Right lobe of liver (tissue), 6 donors: ENCODE data around the gene LDLRAD4. TPM values are rescaled to one million over a fixed set of nuclear protein-coding genes. Genes with fewer than 3 reads are reported as not detected.

Experiments
- ATAC-seq, 4 donors: fragments of 200-7000 bp; cut with Tn5 transposase; one replicate each; pipeline ENCODE4 v1.9.1; 2020; ENCODE audit warnings: mild to moderate bottlenecking in 4 of 4, moderate library complexity in 4 of 4
- DNase-seq, 3 donors: peaks; one replicate each; pipeline ENCODE4 v3.0.0-alpha.2; 2020
- H3K27ac ChIP-seq, 3 donors: fragments of 200-600 bp; one replicate each; pipeline ENCODE4 v1.8.0; 2022
- H3K27me3 ChIP-seq, 2 donors: fragments of 200-600 bp; one replicate each; pipeline ENCODE4 v1.8.0; 2022
- H3K36me3 ChIP-seq, 4 donors: fragments of 200-600 bp; sonication (generic) in 1 of 4; one replicate each; pipeline versions ENCODE4 v1.5.1 to v1.8.0; 2017 to 2022; ENCODE audit warnings: control low read depth in 1 of 4
- H3K4me1 ChIP-seq, 4 donors: fragments of 200-600 bp; sonication (generic) in 1 of 4; one replicate each; pipeline versions ENCODE4 v1.5.1 to v1.8.0; 2017 to 2022; ENCODE audit warnings: control low read depth in 1 of 4
- H3K4me3 ChIP-seq, 3 donors: fragments of 200-600 bp; one replicate each; pipeline ENCODE4 v1.8.0; 2022
- H3K9me3 ChIP-seq, 4 donors: fragments of 200-600 bp; sonication (generic) in 1 of 4; one replicate each; pipeline versions ENCODE4 v1.5.1 to v1.8.0; 2017 to 2022; ENCODE audit warnings: control low read depth in 1 of 4
- CTCF ChIP-seq, 4 donors: fragments of 200-600 bp in 3 of 4; fragments of 450-650 bp in 1 of 4; IDR thresholded peaks; one replicate each; pipeline versions ENCODE4 v1.5.1 to v1.8.0; 2016 to 2022; ENCODE audit warnings: antibody characterized with exemption in 4 of 4, mild to moderate bottlenecking in 2 of 4
- POLR2A ChIP-seq: fragments of 450-650 bp; IDR thresholded peaks from one replicate; pipeline ENCODE4 v1.6.1; 2017; ENCODE audit warnings: antibody characterized with exemption, mild to moderate bottlenecking
- WGBS: methylation state at CpG from one replicate; pipeline ENCODE4 v1.1.6; 2018; ENCODE audit warnings: low coverage, low lambda C conversion rate; ENCODE audit not compliant: insufficient coverage; ENCODE audit errors: missing lambda C conversion rate; 5-methylcytosine and 5-hydroxymethylcytosine counted together
- intact Hi-C, 2 donors: fragments of 100-400 bp; cut with DNase I; formaldehyde crosslinking; loops; one replicate each; pipeline versions ENCODE4 v1.11.2 to v1.14.1; 2022
- total RNA-seq, 6 experiments: library from RNA; depleted of rRNA in 2 of 6; stranded (reverse); fragments of >200 nt in 2 of 6; fragmentation: NEBNext Ultra II Directional in 3 of 6; extraction: Animal tissue kit (Norgen Biotek cat#: 25700) in 3 of 6; gene quantifications; one replicate each; pipeline versions ENCODE4 v1.1.0 to v1.2.4, GENCODE V29; 2016 to 2023
- donor health status: DM: no; HTN: yes; CAD: no.
- donor health status: DM: no; HTN: no; CAD: no.
- donor health status: DM: no; HTN: no; CAD: no.
- donor health status: DM: no; HTN: yes; CAD: no.
- donor health status: DM: no; HTN: yes; CAD: no.

The LDLRAD4 gene
- total RNA-seq, 6 experiments from 2014 or later = 10.6 to 66.4 (median 18.7) TPM

GRCh38 chr18:13470516-13471197 lies 252.1 kb downstream of the LDLRAD4 start:
- no peak for TF ChIP-seq POLR2A
- no peak for TF ChIP-seq CTCF (IDR thresholded peaks at IDR 0.05)
- peak; percentile 30 to 58 (median 56) for ATAC-seq
- Histone ChIP-seq H3K27me3 (no peaks in the 10 kb centered on the region), H3K36me3 (no peaks in the 10 kb centered on the region), H3K4me3 (no peak overlapping the region), H3K4me1 (peaks cover 0 to 22% (median 10%) of the 10 kb centered on the region in 4 donors), H3K27ac (peak overlapping the region in 2 of 3 donors; percentile 24 to 34), H3K9me3 (no peaks in the 10 kb centered on the region)
- intact Hi-C loops = no loop called here
- peak in 2 of 3 donors; percentile 43 to 45 for DNase-seq
- WGBS = 54% methylated on average over 4 of the region's 10 CpGs

GRCh38 chr18:13471198-13471845 lies 252.8 kb downstream of the LDLRAD4 start:
- H3K27ac ChIP-seq = peak overlapping the region in 2 of 3 donors; percentile 34 to 53
- 48% methylated on average over 11 of the region's 17 CpGs for WGBS
- intact Hi-C loops = no loop called here

GRCh38 chr18:13471971-13472628 lies 253.5 kb downstream of the LDLRAD4 start:
- intact Hi-C loops = no loop called here
- peaks cover 0 to 13% (median 6%) of the 10 kb centered on the region in 4 donors for H3K4me1 ChIP-seq
- DNase-seq (peak in 1 of 3 donors; percentile 44), ATAC-seq (peak in 3 of 4 donors; percentile 3 to 8 (median 6))
- H3K36me3 ChIP-seq = no peaks in the 10 kb centered on the region
- TF ChIP-seq CTCF (IDR thresholded peaks at IDR 0.05) (no peak), POLR2A (no peak)
- no peak overlapping the region for H3K4me3 ChIP-seq
- H3K9me3 ChIP-seq = no peaks in the 10 kb centered on the region
- 60% methylated on average over 11 of the region's 17 CpGs for WGBS
- H3K27ac ChIP-seq = peak overlapping the region in 1 of 3 donors; percentile 53
- H3K27me3 ChIP-seq = no peaks in the 10 kb centered on the region

More at GRCh38 chr18:13471198-13471845, 252.8 kb downstream of the LDLRAD4 start:
- TF ChIP-seq POLR2A = no peak
- no peak for TF ChIP-seq CTCF (IDR thresholded peaks at IDR 0.05)
- Histone ChIP-seq H3K4me3 (no peak overlapping the region), H3K9me3 (no peaks in the 10 kb centered on the region), H3K27me3 (no peaks in the 10 kb centered on the region), H3K36me3 (no peaks in the 10 kb centered on the region), H3K4me1 (peaks cover 0 to 16% (median 7%) of the 10 kb centered on the region in 4 donors)
- peak; percentile 92 to 96 (median 94) for ATAC-seq
- DNase-seq = peak; percentile 69 to 78 (median 75)

DNA sequence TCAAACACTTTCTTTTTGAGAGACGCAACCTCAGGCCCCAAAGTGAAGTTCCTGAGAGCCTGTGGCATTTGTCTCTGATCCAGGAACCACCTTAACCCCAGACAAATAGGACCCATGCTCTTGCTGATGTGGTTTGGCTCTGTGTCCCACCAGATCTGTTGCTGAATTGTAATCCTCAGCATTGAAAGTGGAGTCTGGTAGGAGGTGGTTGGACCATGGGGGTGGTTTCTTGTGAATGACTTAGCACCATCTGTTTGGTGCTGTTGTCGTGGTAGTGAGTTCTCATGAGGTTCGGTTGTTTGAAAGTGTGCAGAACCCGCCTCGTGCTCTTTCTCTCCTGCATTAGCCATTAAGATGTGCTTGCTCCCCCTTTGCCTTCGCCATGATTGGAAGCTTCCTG lies 255.2 kb downstream of the LDLRAD4 start:
- no peak for ATAC-seq
- WGBS = 100% methylated on average over 1 of the region's 6 CpGs
- no peaks in the 10 kb centered on the region for H3K27me3 ChIP-seq
- TF ChIP-seq POLR2A (no peak), CTCF (IDR thresholded peaks at IDR 0.05) (no peak)
- H3K4me1 ChIP-seq = peaks cover 0 to 13% (median 6%) of the 10 kb centered on the region in 4 donors
- DNase-seq = peak in 1 of 3 donors; percentile 17
- intact Hi-C loops = no loop called here
- H3K36me3 ChIP-seq = no peaks in the 10 kb centered on the region
- no peak overlapping the region for H3K4me3 ChIP-seq
- H3K27ac ChIP-seq = no peak overlapping the region
- H3K9me3 ChIP-seq = no peaks in the 10 kb centered on the region
